Stimulated activated CD8-positive, alpha-beta memory T cell treated with anti-CD3 and anti-CD28 coated beads, Interleukin-4, amount 100 ng/mL, for 4 hours (primary cell): Measurements from ENCODE around the gene SGK1.
"Not testable (repeated sequence)": the region's sequence is repeated elsewhere in the genome, so short reads cannot be mapped to it uniquely, and the experiment has no call there.

Source experiments
- DNase-seq, 2 donors: peaks; one replicate each; pipeline ENCODE4 v3.0.0-alpha.2; 2020; ENCODE audit warnings: low read depth in 2 of 2, low spot score in 1 of 2

The SGK1 gene

GRCh38 chr6:134256862-134257261 lies 61.0 kb downstream of the SGK1 start:
- no peak for DNase-seq

- DNase-seq = not testable (repeated sequence)
These were observed 62.6 kb downstream of the SGK1 start for GRCh38 chr6:134255280-134255679.

- no peak for DNase-seq
These were observed 63.8 kb downstream of the SGK1 start for GRCh38 chr6:134254118-134254517.

- no peak for DNase-seq
These were observed 64.2 kb downstream of the SGK1 start for GRCh38 chr6:134253681-134254080.

GRCh38 chr6:134251320-134251719 lies 66.6 kb downstream of the SGK1 start:
- DNase-seq = no peak

- DNase-seq = no peak
These were observed 67.1 kb downstream of the SGK1 start for GRCh38 chr6:134250776-134251175.

- DNase-seq = no peak
These were observed 67.9 kb downstream of the SGK1 start for GRCh38 chr6:134249759-134250602.

- no peak for DNase-seq
These were observed 68.6 kb downstream of the SGK1 start for GRCh38 chr6:134249239-134249758.

- no peak for DNase-seq
These were observed 69.9 kb downstream of the SGK1 start for GRCh38 chr6:134247844-134248580.

- DNase-seq = peak; percentile 29 to 31
These were observed 70.6 kb downstream of the SGK1 start for GRCh38 chr6:134247231-134247833.

- DNase-seq = no peak
These were observed 72.2 kb downstream of the SGK1 start for GRCh38 chr6:134245706-134246105.

GRCh38 chr6:134245041-134245440 lies 72.9 kb downstream of the SGK1 start:
- DNase-seq = no peak

GRCh38 chr6:134240665-134241431 lies 77.1 kb downstream of the SGK1 start:
- DNase-seq = peak; percentile 50 to 71

GRCh38 chr6:134238960-134239795 lies 78.7 kb downstream of the SGK1 start:
- no peak for DNase-seq

- DNase-seq = no peak
These were observed 79.9 kb downstream of the SGK1 start for GRCh38 chr6:134238006-134238405.

GRCh38 chr6:134235937-134236751 lies 81.8 kb downstream of the SGK1 start:
- no peak for DNase-seq

GRCh38 chr6:134235334-134235733 lies 82.6 kb downstream of the SGK1 start:
- not testable (repeated sequence) for DNase-seq

- no peak for DNase-seq
These were observed 84.5 kb downstream of the SGK1 start for GRCh38 chr6:134233180-134233955.
